ENCODE results near the gene NDE1.
"Not testable (repeated sequence)": the region's sequence is repeated elsewhere in the genome, so short reads cannot be mapped to it uniquely, and the experiment has no call there.

The NDE1 gene

DNA sequence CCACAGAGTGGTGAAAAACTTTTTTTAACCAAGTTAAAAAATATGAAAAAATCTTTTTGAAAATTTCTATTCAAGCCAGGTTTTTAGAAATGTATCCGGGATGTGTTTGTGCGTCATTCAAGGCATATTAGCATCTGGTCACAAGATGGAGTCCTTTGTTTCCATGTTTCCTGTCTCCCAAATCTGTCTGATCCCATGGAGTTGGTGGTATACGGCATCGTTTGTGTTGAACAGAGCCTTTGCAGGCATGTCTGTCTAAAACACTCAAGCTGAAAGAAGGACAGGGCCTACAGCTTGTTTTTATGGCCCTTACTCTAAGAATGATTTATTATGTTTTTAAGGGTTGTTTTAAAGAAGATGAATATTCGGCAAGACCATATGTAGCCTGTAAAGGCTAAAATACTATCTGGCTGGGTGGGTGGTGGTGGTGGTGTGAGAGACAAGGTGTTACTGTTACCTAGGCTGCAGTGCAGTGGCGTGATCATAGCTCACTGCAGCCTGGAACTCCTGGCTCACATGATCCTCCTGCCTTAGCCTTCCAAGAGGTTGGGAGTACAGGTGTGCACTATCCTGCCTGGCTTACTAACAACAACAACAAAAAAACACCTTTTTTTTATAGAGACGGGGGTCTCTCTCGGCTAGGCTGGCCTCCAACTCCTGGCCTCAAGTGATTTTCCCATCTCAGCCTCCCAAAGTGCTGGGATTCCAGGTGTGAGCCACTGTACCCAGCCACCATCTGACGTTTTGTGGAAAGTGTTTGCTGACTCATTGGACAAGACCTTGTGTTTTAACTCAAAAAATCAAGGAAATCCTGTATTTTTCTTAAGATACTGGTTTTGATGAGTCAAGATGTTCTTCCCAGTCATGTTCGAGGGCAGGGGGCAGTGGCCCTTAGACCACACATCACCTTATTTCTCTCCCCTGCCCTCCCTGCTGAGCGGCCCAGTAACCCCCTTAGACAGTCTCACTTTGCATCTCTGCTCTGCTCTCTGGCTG, 52.2 kb downstream of the NDE1 start:
- DNase-seq = no peak

DNA sequence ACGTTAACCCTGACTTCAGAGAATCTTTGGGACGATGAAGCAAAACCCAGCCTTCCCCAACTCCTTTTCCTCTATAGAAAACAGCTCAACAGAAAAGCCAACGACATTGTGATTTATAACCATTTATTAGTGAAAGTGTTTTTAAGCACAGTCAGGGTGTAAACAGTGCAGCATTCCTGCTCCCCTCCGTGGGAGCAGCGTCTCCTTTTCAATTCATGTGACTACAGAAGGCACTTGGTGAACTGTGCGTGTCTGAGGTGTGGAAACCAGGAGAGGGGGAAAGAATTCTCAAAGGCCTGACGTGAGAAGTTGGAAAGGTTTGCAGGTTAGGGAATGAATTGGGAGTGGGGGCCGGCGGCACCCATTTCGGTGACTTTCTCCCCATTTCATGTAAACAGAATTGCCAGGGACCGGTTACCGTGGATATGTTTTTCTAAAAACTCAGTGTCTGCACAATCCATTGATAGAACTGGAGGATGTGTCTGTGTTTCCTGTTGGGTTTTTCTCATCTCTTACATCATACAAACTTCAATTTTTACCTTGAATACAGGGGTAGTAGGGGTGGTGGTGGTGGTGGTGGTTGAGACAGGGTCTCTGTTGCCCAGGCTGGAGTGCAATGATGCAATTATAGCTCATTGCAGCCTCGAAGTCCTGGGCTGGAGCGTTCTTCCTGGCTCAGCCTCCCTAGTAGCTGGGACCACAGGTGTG, 53.1 kb downstream of the NDE1 start:
- no peak for DNase-seq

- DNase-seq = peak; percentile 5
Measured at GRCh38 chr16:15704545-15704987, 54.5 kb downstream of the NDE1 start.

DNA sequence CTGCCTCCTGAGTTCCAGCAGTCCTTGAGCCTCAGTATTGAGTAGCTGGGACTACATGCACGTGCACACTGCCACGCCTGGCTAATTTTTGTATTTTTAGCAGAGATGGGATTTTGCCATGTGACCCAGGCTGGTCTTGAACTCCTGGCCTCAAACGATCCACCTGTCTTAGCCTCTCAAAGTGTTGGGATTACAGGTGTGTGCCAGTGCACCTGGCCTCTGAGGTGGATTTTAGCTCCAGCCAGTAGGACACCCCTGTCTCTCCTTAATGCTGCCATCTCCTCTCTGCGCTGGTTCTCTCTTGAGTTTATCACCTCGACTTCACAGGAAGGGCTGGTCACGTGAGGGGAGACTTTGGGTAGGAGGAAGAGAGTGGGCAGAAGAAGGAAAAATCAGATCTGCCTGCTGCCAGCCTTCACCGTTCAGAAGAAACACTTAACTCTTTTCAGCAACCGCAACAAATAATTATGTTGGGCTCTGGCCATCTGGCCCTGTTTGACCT, 55.1 kb downstream of the NDE1 start:
- DNase-seq = no peak

- DNase-seq = no peak
Measured at GRCh38 chr16:15707332-15707731, 57.3 kb downstream of the NDE1 start.

- DNase-seq = no peak
Measured at GRCh38 chr16:15708096-15708495, 58.1 kb downstream of the NDE1 start.

GRCh38 chr16:15708997-15709396, 59.0 kb downstream of the NDE1 start:
- no peak for DNase-seq

DNA sequence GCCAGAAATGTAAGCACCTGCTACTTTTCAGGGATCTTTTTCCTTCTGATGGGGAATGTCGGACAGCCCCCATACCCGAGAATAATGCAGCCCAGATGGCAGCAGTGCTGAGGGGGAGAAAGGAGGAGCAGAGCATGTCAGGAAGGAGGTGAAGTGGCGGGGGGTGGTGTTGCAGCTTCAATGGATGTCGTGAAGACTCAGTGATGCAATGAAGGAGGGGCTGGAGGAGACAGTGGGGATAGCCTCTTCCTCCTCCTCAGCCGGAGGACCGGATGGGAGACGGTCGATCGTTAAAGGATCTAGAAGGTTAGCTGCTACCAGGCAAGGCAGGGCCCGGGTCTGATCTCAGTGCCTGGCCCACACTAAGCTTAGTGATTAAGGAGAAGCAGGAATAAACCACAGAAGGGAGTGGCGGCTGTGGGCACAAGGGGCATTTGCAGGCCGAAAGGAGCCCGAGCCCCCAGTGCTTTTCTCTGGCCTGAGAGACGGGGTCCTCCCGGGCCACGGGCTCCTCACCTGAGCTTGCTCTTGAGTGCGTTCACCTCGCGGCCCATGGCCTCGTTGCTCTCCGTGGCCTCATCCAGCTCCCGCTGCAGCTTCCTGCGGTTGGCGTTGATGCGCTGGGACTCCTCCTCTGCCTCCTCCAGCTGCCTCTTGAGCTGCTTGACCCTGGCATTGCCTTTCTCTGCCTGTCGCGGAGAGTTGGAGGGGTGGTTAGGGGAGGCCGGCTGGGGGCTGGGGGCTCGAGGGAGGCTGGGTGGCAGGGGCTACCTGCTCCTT, 64.5 kb downstream of the NDE1 start:
- DNase-seq = no peak

- DNase-seq = no peak
Measured at GRCh38 chr16:15715221-15715620, 65.2 kb downstream of the NDE1 start.

GRCh38 chr16:15716694-15717447, 66.8 kb downstream of the NDE1 start:
- DNase-seq = no peak

- DNase-seq = no peak
Measured at GRCh38 chr16:15721018-15721417, 71.0 kb downstream of the NDE1 start.

DNA sequence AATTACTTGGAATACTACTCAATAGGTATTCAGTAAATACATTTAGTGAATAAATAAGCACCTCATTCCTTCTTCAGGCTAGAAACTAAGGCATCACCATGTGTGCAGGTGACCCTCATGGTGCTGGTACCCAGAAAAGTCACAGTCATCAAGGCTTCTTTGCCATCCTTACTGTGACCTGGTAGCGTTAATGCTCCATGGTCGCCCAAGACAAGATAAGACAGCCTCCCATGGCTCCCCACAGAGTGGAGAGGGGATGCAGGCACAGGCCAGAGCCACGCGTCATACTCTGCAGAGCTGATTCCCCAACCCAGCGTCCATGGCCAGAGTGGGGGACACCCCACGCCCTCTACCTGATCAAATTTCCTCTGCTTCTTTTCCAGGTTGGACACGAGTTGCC, 73.8 kb downstream of the NDE1 start:
- DNase-seq = no peak

- DNase-seq = no peak
Measured at GRCh38 chr16:15725641-15726240, 75.7 kb downstream of the NDE1 start.

DNA sequence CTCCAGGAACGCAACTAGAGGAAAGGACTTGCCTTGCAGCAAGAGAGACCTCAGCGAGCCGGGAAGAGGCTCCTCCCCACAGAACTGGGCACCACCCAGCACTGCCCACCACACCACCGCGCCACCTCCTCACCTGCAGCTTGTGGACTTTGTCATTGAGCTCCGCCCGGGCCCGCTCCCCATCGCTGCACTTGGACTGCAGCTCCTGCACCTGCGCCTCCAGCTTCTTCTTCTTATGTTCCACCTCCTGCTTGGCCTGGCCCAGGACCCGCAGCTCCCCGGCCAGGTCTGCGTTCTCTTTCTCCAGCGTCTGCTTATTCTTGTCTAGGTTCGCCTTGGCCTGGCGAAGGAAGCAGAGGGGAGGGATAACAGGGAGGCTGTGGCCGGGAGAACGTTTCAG, 76.7 kb downstream of the NDE1 start:
- no peak for DNase-seq

DNA sequence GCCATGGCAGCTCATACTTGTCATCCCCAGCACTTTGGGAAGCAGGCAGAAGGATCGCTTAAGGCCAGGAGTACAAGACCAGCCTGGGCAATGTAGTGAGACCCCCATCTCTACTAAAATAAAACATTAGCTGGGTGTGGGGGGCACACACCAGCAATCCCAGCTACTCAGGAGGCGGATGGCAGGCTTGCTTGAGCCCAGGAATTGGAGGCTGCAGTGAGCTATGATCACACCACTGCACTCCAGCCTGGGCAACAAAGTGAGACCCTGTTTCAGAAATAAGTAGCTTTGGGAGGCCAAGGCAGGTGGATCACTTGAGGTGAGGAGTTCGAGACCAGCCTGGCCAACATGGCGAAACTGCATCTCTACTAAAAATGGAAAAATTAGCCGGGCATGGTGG, 77.7 kb downstream of the NDE1 start:
- not testable (repeated sequence) for DNase-seq

GRCh38 chr16:15729152-15729551, 79.1 kb downstream of the NDE1 start:
- no peak for DNase-seq

DNA sequence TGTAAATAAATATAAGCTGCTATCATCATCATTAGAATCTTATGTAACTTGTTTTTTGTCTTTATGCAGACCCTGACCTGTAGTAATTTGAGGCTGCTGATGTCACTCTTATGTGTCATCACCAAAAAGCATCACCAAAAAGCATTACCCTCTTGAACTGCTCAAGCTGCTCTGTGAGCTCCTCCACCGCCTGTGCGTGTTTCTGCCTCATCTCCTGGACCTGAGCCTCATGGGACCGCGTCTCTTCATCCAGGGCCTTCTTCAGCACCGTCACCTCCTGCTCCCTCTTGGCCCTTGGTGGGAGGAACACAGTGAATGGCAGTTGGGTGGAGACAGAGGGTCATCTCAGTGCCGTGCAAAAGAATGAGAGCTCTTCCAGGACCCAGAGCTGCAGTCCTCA, 82.4 kb downstream of the NDE1 start:
- no peak for DNase-seq

DNA sequence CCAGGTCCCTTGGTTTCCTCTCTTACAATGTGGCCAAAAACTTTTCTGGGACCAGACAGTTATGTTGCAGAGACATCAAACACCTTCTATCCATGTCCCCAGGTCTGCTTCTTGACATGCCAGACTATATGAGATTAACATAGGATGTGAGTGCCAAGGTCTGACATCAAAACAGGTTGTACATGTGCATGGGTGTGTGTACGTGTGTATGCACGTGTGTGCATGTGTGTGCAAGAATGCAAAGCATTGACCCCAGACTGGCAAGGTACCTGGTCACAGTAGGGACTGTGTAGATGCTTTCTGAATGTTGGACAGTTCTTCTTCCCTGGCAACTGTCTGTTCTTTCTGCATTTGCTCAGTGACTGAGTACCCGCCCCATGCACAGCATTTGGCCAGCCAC, 85.6 kb downstream of the NDE1 start:
- DNase-seq = no peak

GRCh38 chr16:15736529-15736928, 86.5 kb downstream of the NDE1 start:
- no peak for DNase-seq

DNA sequence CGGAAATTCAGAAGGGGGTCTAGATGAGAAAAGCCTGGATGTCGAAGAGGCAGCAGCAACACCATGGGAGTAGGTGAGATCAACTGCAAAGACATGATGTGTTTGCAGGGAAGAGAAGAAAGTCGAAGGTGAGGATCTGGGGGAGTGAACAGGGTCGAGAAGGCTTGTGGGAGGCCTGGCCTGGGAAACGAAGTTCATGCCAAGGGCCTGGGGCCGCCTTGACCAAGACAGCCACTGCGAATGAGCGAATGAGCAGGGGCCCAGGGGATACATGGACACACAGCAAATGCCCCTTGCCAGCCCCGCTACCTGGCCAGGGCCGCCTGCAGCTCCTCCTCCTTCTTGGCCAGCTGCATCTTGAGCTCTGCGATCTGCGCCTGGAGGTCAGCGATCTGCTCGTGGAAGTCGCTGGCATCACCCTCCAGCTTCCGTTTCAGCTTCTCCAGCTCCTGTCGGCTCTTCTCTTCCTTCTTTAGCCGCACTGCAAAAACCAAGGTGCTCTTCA, 87.1 kb downstream of the NDE1 start:
- DNase-seq = no peak

DNA sequence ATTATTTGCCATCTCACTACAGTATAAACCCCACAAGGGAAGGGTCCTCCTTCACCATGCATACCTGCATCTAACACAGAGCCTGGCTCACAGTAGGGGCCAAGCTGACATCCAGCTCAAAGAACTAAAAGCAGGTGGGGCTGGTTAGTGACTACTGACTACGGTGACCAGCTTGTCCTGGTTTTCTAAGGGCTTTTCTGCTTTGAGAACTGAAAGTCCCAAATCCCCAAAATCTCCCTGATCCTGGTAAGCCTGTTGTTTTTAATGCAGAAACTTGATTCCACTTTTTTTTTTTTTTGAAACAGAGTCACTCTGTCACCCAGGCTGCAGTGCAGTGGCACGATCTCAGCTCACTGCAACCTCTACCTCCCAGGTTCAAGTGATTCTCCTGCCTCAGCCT, 89.4 kb downstream of the NDE1 start:
- DNase-seq = no peak

DNA sequence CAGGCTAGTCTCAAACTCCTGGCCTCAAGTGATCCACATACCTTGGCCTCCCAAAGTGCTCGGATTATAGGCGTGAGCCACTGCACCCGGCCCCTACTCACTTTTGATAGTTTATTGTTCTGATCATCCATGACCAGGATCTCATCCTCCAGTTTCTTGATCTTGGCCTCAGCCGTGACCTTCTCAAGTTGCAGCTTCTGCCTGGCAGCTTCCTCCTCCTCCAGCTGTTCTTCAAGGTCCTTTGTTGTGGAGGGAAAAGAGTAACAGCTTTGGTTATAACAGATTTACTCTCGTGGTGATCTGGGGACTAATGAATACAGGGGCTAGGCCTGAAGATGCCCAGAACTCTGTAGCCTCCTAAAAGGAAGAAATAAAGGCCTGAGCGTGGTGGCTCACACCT, 89.9 kb downstream of the NDE1 start:
- no peak for DNase-seq
